Measurements from ENCODE around the gene TSC2.

TSC2 gene

GRCh38 chr16:2061526-2061925 is 13.7 kb downstream of the TSC2 start:
- no peak overlapping the region for H3K4me3 ChIP-seq (ENCODE audit: low read depth, low read length)
- DNase-seq (ENCODE audit: low read depth): no peak
- TF ChIP-seq POLR2A (IDR thresholded peaks at IDR 0.05; ENCODE audit: extremely low read depth, insufficient read length): no peak
- TF ChIP-seq MAX (IDR thresholded peaks at IDR 0.05; ENCODE audit: low read depth, low read length): no peak
- TF ChIP-seq CTCF (IDR thresholded peaks at IDR 0.05; ENCODE audit: low read depth, low read length): no peak
- TF ChIP-seq MYC (IDR thresholded peaks at IDR 0.05; ENCODE audit: low read depth, low read length): no peak

- TF ChIP-seq CTCF (IDR thresholded peaks at IDR 0.05; ENCODE audit: low read depth, low read length) (no peak), MAX (IDR thresholded peaks at IDR 0.05; ENCODE audit: low read depth, low read length) (no peak), POLR2A (IDR thresholded peaks at IDR 0.05; ENCODE audit: extremely low read depth, insufficient read length) (no peak), MYC (IDR thresholded peaks at IDR 0.05; ENCODE audit: low read depth, low read length) (no peak)
- DNase-seq (ENCODE audit: low read depth): no peak
Measured at GRCh38 chr16:2062801-2063200, 15.0 kb downstream of the TSC2 start.

GRCh38 chr16:2063861-2064260 is 16.1 kb downstream of the TSC2 start:
- DNase-seq (ENCODE audit: low read depth): no peak
- no peak for TF ChIP-seq MYC (IDR thresholded peaks at IDR 0.05; ENCODE audit: low read depth, low read length)
- TF ChIP-seq POLR2A (IDR thresholded peaks at IDR 0.05; ENCODE audit: extremely low read depth, insufficient read length): no peak
- TF ChIP-seq MAX (IDR thresholded peaks at IDR 0.05; ENCODE audit: low read depth, low read length): no peak
- TF ChIP-seq CTCF (IDR thresholded peaks at IDR 0.05; ENCODE audit: low read depth, low read length): no peak

More at GRCh38 chr16:2062801-2063200, 15.0 kb downstream of the TSC2 start:
- no peak overlapping the region for H3K4me3 ChIP-seq (ENCODE audit: low read depth, low read length)

GRCh38 chr16:2064368-2064945 is 16.7 kb downstream of the TSC2 start:
- H3K4me3 ChIP-seq (ENCODE audit: low read depth, low read length): no peak overlapping the region
- TF ChIP-seq MAX (IDR thresholded peaks at IDR 0.05; ENCODE audit: low read depth, low read length) (no peak), POLR2A (IDR thresholded peaks at IDR 0.05; ENCODE audit: extremely low read depth, insufficient read length) (no peak), CTCF (IDR thresholded peaks at IDR 0.05; ENCODE audit: low read depth, low read length) (no peak), MYC (IDR thresholded peaks at IDR 0.05; ENCODE audit: low read depth, low read length) (no peak)
- DNase-seq (ENCODE audit: low read depth): no peak

More at GRCh38 chr16:2063861-2064260, 16.1 kb downstream of the TSC2 start:
- no peak overlapping the region for H3K4me3 ChIP-seq (ENCODE audit: low read depth, low read length)

GRCh38 chr16:2066139-2066538 is 18.4 kb downstream of the TSC2 start:
- H3K4me3 ChIP-seq (ENCODE audit: low read depth, low read length): no peak overlapping the region
- DNase-seq (ENCODE audit: low read depth): no peak

More at GRCh38 chr16:2066139-2066538, 18.4 kb downstream of the TSC2 start:
- no peak for TF ChIP-seq CTCF (IDR thresholded peaks at IDR 0.05; ENCODE audit: low read depth, low read length)
- no peak for TF ChIP-seq MAX (IDR thresholded peaks at IDR 0.05; ENCODE audit: low read depth, low read length)
- TF ChIP-seq MYC (IDR thresholded peaks at IDR 0.05; ENCODE audit: low read depth, low read length): no peak
- no peak for TF ChIP-seq POLR2A (IDR thresholded peaks at IDR 0.05; ENCODE audit: extremely low read depth, insufficient read length)
